Trophoblast cell (in vitro differentiated cells and primary cell): ENCODE data around the gene PITPNM3.

Experiments
- DNase-seq, 2 donors: peaks; one replicate each; pipeline ENCODE4 v3.0.0-alpha.2; 2016
- H2AFZ ChIP-seq: 2 replicates; pipeline ENCODE4 v1.6.1; 2013; ENCODE audit warnings: low read length, moderate library complexity, mild to moderate bottlenecking; ENCODE audit not compliant: insufficient read depth, poor library complexity
- H2AK5ac ChIP-seq: 2 replicates; pipeline ENCODE4 v1.6.1; 2013; ENCODE audit warnings: mild to moderate bottlenecking, low read length
- H2BK120ac ChIP-seq: 2 replicates; pipeline ENCODE4 v1.6.1; 2013; ENCODE audit warnings: low read length, mild to moderate bottlenecking, moderate library complexity; ENCODE audit not compliant: insufficient read depth, poor library complexity
- H2BK12ac ChIP-seq: 2 replicates; pipeline ENCODE4 v1.6.1; 2013; ENCODE audit warnings: mild to moderate bottlenecking, low read length, moderate library complexity
- H2BK5ac ChIP-seq: 2 replicates; pipeline ENCODE4 v1.6.1; 2013; ENCODE audit warnings: low read length, low read depth, moderate library complexity, mild to moderate bottlenecking; ENCODE audit not compliant: poor library complexity
- H3K14ac ChIP-seq: 2 replicates; pipeline ENCODE4 v1.6.1; 2013; ENCODE audit warnings: mild to moderate bottlenecking, low read length
- H3K18ac ChIP-seq: 2 replicates; pipeline ENCODE4 v1.6.1; 2013; ENCODE audit warnings: mild to moderate bottlenecking, low read length
- H3K23ac ChIP-seq: 2 replicates; pipeline ENCODE4 v1.6.1; 2013; ENCODE audit warnings: low read length
- H3K27ac ChIP-seq: 2 replicates; pipeline ENCODE4 v1.5.1; 2013; ENCODE audit warnings: low read depth, mild to moderate bottlenecking, inconsistent platforms, low read length, moderate library complexity
- H3K27me3 ChIP-seq: 2 replicates; pipeline ENCODE4 v1.6.1; 2013; ENCODE audit warnings: inconsistent platforms, mild to moderate bottlenecking, low read length, moderate library complexity; ENCODE audit not compliant: insufficient read depth
- H3K36me3 ChIP-seq, 2 experiments: 1 replicate in 1 of 2; 2 replicates in 1 of 2; pipeline ENCODE4 v1.6.1; 2013; ENCODE audit warnings: low read length in 2 of 2, mild to moderate bottlenecking in 2 of 2, moderate library complexity in 1 of 2; ENCODE audit not compliant: insufficient read depth in 2 of 2, control insufficient read depth in 1 of 2
- H3K4ac ChIP-seq: 2 replicates; pipeline ENCODE4 v1.6.1; 2013; ENCODE audit warnings: low read depth, mild to moderate bottlenecking, low read length, moderate library complexity
- H3K4me1 ChIP-seq, 2 experiments: 1 replicate in 1 of 2; 2 replicates in 1 of 2; pipeline ENCODE4 v1.6.1; 2013; ENCODE audit warnings: low read length in 2 of 2, mild to moderate bottlenecking in 2 of 2, moderate library complexity in 1 of 2; ENCODE audit not compliant: insufficient read depth in 2 of 2, control insufficient read depth in 1 of 2
- H3K4me2 ChIP-seq: 2 replicates; pipeline ENCODE4 v1.6.1; 2013; ENCODE audit warnings: inconsistent platforms, mild to moderate bottlenecking, low read length, moderate library complexity
- H3K4me3 ChIP-seq: 2 replicates; pipeline ENCODE4 v1.5.1; 2013; ENCODE audit warnings: mild to moderate bottlenecking, low read depth, low read length, inconsistent platforms
- H3K79me1 ChIP-seq: one replicate; pipeline ENCODE4 v1.6.1; 2013; ENCODE audit warnings: low read length
- H3K79me2 ChIP-seq: 2 replicates; pipeline ENCODE4 v1.6.1; 2013; ENCODE audit warnings: low read length, mild to moderate bottlenecking; ENCODE audit not compliant: control insufficient read depth, insufficient read depth, poor library complexity
- H3K9ac ChIP-seq: 2 replicates; pipeline ENCODE4 v1.6.1; 2013; ENCODE audit warnings: mild to moderate bottlenecking, low read length
- H3K9me3 ChIP-seq: 2 replicates; pipeline ENCODE4 v1.6.1; 2013; ENCODE audit warnings: low read depth, mild to moderate bottlenecking, control low read depth, inconsistent platforms, low read length; ENCODE audit not compliant: insufficient read depth
- H4K12ac ChIP-seq: 2 replicates; pipeline ENCODE4 v1.6.1; 2013; ENCODE audit warnings: low read depth, mild to moderate bottlenecking, low read length, moderate library complexity
- H4K8ac ChIP-seq: 2 replicates; pipeline ENCODE4 v1.6.1; 2013; ENCODE audit warnings: low read depth, mild to moderate bottlenecking, low read length, moderate library complexity
- H4K91ac ChIP-seq: one replicate; pipeline ENCODE4 v1.6.1; 2013; ENCODE audit warnings: low read depth, mild to moderate bottlenecking, low read length, moderate library complexity
- WGBS: extraction: QIAGEN DNeasy Blood & Tissue Kit; methylation state at CpG from one replicate; pipeline ENCODE4 v1.1.7; 2013; ENCODE audit warnings: missing lambda C conversion rate; ENCODE audit not compliant: insufficient read length, insufficient coverage; ENCODE audit errors: extremely low coverage; 5-methylcytosine and 5-hydroxymethylcytosine counted together

PITPNM3 gene

DNA sequence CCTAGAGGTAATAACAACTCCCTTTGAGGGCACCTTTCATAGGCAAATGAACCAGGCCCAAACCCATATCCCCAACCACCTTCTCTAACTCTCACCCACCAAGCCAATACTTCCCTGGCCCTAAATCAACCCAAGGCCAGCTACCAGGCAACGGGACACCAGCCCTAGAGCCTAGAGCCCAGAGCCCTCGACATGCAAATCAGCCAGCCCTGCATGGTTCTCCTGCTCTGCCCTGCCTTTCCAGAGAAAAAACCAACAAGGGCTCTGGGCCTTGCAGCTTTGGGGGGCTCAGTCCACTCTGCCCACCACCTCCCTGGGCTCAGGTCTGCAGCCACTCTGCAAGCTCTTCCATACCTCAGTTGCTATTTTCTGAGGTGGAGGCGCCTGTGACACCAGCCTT is 55.0 kb downstream of the PITPNM3 start:
- H3K4me3 ChIP-seq = no peak overlapping the region
- no CpG with 5 or more reads among the region's 3 CpGs for WGBS

DNA sequence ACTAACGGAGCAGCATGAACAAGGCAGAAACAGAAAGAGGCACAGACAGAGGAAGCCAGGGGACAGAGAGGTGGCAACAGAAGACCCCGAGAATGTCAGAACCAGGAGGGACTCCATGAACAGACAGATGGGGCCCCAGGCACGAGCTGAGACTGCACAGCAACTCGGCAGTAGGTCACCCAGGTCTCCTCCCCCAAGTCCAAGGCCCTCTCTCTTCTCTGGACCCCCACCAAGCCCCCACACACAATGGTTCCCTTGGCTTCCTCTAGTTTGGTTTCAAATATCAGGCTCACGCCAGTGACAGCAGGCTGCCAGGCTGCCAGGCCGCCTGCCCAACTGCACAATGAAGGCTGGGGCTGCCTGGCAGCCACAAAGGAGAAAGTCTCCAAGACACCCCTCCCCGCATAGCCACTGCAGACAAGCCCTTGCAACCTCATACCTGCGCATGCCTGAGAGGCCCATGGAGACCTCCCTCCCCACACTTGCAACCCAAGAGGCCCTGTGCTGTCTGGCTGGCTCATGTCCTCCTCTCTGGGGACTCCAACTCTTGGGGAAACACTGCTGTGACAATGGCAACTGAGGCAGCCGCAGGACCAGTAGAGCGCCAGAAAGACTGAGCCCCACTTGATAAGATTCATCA is 57.3 kb downstream of the PITPNM3 start:
- no peak overlapping the region for H4K8ac ChIP-seq
- no peak overlapping the region for H2AK5ac ChIP-seq
- H3K79me2 ChIP-seq = no peaks in the 10 kb centered on the region
- H3K4me1 ChIP-seq = no peaks in the 10 kb centered on the region
- H4K12ac ChIP-seq = no peak overlapping the region
- no peak overlapping the region for H2BK120ac ChIP-seq
- WGBS = no CpG with 5 or more reads among the region's 10 CpGs
- no peak overlapping the region for H3K9ac ChIP-seq
- H3K27me3 ChIP-seq = no peaks in the 10 kb centered on the region
- H3K27ac ChIP-seq = no peak overlapping the region
- no peak overlapping the region for H3K14ac ChIP-seq
- no peak overlapping the region for H3K23ac ChIP-seq
- no peak overlapping the region for H2BK12ac ChIP-seq
- H3K36me3 ChIP-seq = no peaks in the 10 kb centered on the region
- no peak overlapping the region for H3K18ac ChIP-seq
- H2BK5ac ChIP-seq = no peak overlapping the region
- H3K4me3 ChIP-seq = no peak overlapping the region
- H3K79me1 ChIP-seq = no peaks in the 10 kb centered on the region
- no peak overlapping the region for H3K4ac ChIP-seq
- DNase-seq = no peak
- H3K9me3 ChIP-seq = no peaks in the 10 kb centered on the region
- no peak overlapping the region for H3K4me2 ChIP-seq
- no peak overlapping the region for H4K91ac ChIP-seq
- H2AFZ ChIP-seq = no peak overlapping the region

More for the DNA sequence above, 55.0 kb downstream of the PITPNM3 start:
- Histone ChIP-seq H3K14ac (no peak overlapping the region), H3K4ac (no peak overlapping the region), H3K36me3 (no peaks in the 10 kb centered on the region), H3K23ac (no peak overlapping the region), H2AFZ (no peak overlapping the region), H2BK12ac (no peak overlapping the region), H4K8ac (no peak overlapping the region), H3K27ac (no peak overlapping the region), H2BK120ac (no peak overlapping the region), H3K9me3 (no peaks in the 10 kb centered on the region), H2AK5ac (no peak overlapping the region), H3K4me1 (no peaks in the 10 kb centered on the region), H3K79me1 (no peaks in the 10 kb centered on the region), H3K18ac (no peak overlapping the region), H4K12ac (no peak overlapping the region), H4K91ac (no peak overlapping the region), H3K27me3 (no peaks in the 10 kb centered on the region), H2BK5ac (no peak overlapping the region), H3K9ac (no peak overlapping the region), H3K4me2 (no peak overlapping the region), H3K79me2 (no peaks in the 10 kb centered on the region)
- no peak for DNase-seq

DNA sequence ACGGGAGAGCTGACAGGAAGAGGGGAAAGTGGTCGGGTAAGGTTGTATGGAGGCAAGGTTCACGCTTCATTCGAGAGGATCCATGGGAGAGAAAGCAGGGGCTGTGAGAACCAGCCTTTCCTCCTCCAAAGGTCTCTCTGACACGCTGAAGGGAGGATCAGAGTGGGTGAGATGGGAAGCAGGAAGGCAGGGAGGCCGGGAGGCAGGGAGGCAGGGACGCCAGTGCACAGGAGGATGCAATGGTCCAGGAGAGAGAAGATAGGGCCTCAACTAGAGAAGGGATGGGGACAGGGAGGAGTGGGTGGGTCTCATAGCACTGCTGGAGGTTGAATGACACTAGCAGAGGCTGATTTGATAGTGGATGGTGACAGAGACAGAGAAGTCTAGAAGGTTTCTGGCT is 58.0 kb downstream of the PITPNM3 start:
- H4K12ac ChIP-seq = no peak overlapping the region
- H3K9ac ChIP-seq = no peak overlapping the region
- H2BK120ac ChIP-seq = no peak overlapping the region
- H2AFZ ChIP-seq = no peak overlapping the region
- H3K9me3 ChIP-seq = no peaks in the 10 kb centered on the region
- H3K4me3 ChIP-seq = no peak overlapping the region
- no CpG with 5 or more reads among the region's 7 CpGs for WGBS
- H2AK5ac ChIP-seq = no peak overlapping the region
- no peak overlapping the region for H3K18ac ChIP-seq
- H3K4me2 ChIP-seq = no peak overlapping the region
- H4K91ac ChIP-seq = no peak overlapping the region
- no peaks in the 10 kb centered on the region for H3K27me3 ChIP-seq
- H2BK12ac ChIP-seq = no peak overlapping the region
- no peaks in the 10 kb centered on the region for H3K79me1 ChIP-seq
- DNase-seq = no peak
- H3K36me3 ChIP-seq = no peaks in the 10 kb centered on the region
- H3K4me1 ChIP-seq = no peaks in the 10 kb centered on the region
- H2BK5ac ChIP-seq = no peak overlapping the region
- no peak overlapping the region for H4K8ac ChIP-seq
- H3K14ac ChIP-seq = no peak overlapping the region
- H3K4ac ChIP-seq = no peak overlapping the region
- no peaks in the 10 kb centered on the region for H3K79me2 ChIP-seq
- no peak overlapping the region for H3K27ac ChIP-seq
- no peak overlapping the region for H3K23ac ChIP-seq

DNA sequence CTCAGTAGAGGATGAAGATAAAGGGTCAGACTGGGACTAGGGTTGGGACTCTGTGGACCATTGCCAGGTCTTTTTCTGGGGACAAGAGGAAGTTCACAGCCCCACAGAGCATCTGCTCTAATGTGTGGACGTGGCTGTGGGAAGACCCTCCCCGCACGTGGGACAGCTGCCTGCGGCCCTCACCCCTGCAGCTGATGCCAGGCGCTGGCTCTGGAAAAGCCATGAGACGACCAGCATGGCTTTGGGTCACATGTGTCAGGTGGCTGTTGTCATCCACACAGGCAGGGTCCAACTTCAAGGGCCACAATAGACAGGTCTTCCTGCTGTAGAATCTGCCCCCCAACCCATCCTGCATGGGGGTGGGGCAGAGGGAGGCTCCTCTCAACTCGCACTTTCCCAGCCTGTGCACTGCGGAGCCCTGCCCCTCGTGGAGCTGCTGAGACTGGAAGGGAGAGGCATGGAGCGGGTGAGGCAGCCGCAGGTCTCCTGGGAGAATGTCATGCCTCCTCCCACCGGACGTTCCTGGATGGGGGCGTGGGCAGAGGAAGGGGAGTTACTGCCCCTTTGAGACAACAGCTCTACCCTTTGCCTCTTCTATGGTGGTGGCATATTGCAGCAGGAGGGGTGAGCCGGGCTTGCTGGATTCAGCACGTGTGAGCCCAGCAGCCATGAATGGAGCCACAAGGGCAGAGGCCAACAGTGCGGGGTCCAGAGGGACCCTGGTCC is 58.7 kb downstream of the PITPNM3 start:
- H4K91ac ChIP-seq = no peak overlapping the region
- no peak overlapping the region for H3K23ac ChIP-seq
- no peak for DNase-seq
- H3K27ac ChIP-seq = no peak overlapping the region
- no peak overlapping the region for H4K12ac ChIP-seq
- H4K8ac ChIP-seq = no peak overlapping the region
- no peak overlapping the region for H2BK5ac ChIP-seq
- H2AFZ ChIP-seq = no peak overlapping the region
- no peak overlapping the region for H3K9ac ChIP-seq
- no peak overlapping the region for H3K18ac ChIP-seq
- H3K79me1 ChIP-seq = no peaks in the 10 kb centered on the region
- no peaks in the 10 kb centered on the region for H3K27me3 ChIP-seq
- H3K4ac ChIP-seq = no peak overlapping the region
- no peaks in the 10 kb centered on the region for H3K79me2 ChIP-seq
- H3K4me2 ChIP-seq = no peak overlapping the region
- H2BK120ac ChIP-seq = no peak overlapping the region
- H3K9me3 ChIP-seq = no peaks in the 10 kb centered on the region
- no peak overlapping the region for H3K4me3 ChIP-seq
- WGBS = no CpG with 5 or more reads among the region's 17 CpGs
- no peak overlapping the region for H3K14ac ChIP-seq
- H2AK5ac ChIP-seq = no peak overlapping the region
- H3K36me3 ChIP-seq = no peaks in the 10 kb centered on the region
- H2BK12ac ChIP-seq = no peak overlapping the region
- H3K4me1 ChIP-seq = no peaks in the 10 kb centered on the region
